Mesendoderm (in vitro differentiated cells): ENCODE measurements around the gene CRACDL.

Source experiments
- DNase-seq: peaks from one replicate; pipeline ENCODE4 v3.0.0; 2013
- H2AK5ac ChIP-seq: 2 replicates; pipeline ENCODE4 v1.6.1; 2013; ENCODE audit warnings: low read length, inconsistent platforms
- H2BK120ac ChIP-seq: 2 replicates; pipeline ENCODE4 v1.6.1; 2013; ENCODE audit warnings: low read depth, mild to moderate bottlenecking, low read length, moderate library complexity, mixed read lengths
- H2BK15ac ChIP-seq: replicated peaks from 2 replicates; pipeline ENCODE4 v1.6.1; 2013; ENCODE audit warnings: low read depth, mild to moderate bottlenecking, moderate library complexity
- H2BK5ac ChIP-seq: 2 replicates; pipeline ENCODE4 v1.6.1; 2013; ENCODE audit warnings: low read length, inconsistent platforms
- H3K18ac ChIP-seq: 2 replicates; pipeline ENCODE4 v1.6.1; 2013; ENCODE audit warnings: mild to moderate bottlenecking, low read length, mixed read lengths
- H3K23ac ChIP-seq: one replicate; pipeline ENCODE4 v1.6.1; 2013; ENCODE audit warnings: low read length
- H3K27ac ChIP-seq: 2 replicates; pipeline ENCODE4 v1.5.1; 2013; ENCODE audit warnings: low read depth, mild to moderate bottlenecking, inconsistent platforms, low read length, moderate library complexity
- H3K27me3 ChIP-seq: 2 replicates; pipeline ENCODE4 v1.6.1; 2013; ENCODE audit warnings: low read length, control low read depth, mild to moderate bottlenecking, inconsistent platforms; ENCODE audit not compliant: insufficient read depth, poor library complexity
- H3K36me3 ChIP-seq: 2 replicates; pipeline ENCODE4 v1.6.1; 2013; ENCODE audit warnings: low read length, inconsistent platforms; ENCODE audit not compliant: control insufficient read depth, insufficient read depth
- H3K4ac ChIP-seq: one replicate; pipeline ENCODE4 v1.6.1; 2013; ENCODE audit warnings: low read depth, mild to moderate bottlenecking, low read length, moderate library complexity
- H3K4me1 ChIP-seq: 2 replicates; pipeline ENCODE4 v1.6.1; 2013; ENCODE audit warnings: low read depth, low read length, inconsistent platforms; ENCODE audit not compliant: control insufficient read depth
- H3K4me2 ChIP-seq: 2 replicates; pipeline ENCODE4 v1.6.1; 2013; ENCODE audit warnings: low read length
- H3K4me3 ChIP-seq: 2 replicates; pipeline ENCODE4 v1.5.1; 2013; ENCODE audit warnings: mild to moderate bottlenecking, low read length
- H3K56ac ChIP-seq: one replicate; pipeline ENCODE4 v1.6.1; 2013; ENCODE audit warnings: low read length
- H3K79me1 ChIP-seq: 2 replicates; pipeline ENCODE4 v1.6.1; 2013; ENCODE audit warnings: low read length, inconsistent platforms
- H3K79me2 ChIP-seq: 2 replicates; pipeline ENCODE4 v1.6.1; 2013; ENCODE audit warnings: mild to moderate bottlenecking, low read length; ENCODE audit not compliant: control insufficient read depth, insufficient read depth
- H3K9ac ChIP-seq: 2 replicates; pipeline ENCODE4 v1.6.1; 2013; ENCODE audit warnings: low read length, inconsistent platforms
- H4K5ac ChIP-seq: one replicate; pipeline ENCODE4 v1.6.1; 2013; ENCODE audit warnings: low read length
- H4K8ac ChIP-seq: one replicate; pipeline ENCODE4 v1.6.1; 2013; ENCODE audit warnings: low read depth, mild to moderate bottlenecking, control low read depth, low read length, moderate library complexity
- WGBS: extraction: QIAGEN DNeasy Blood & Tissue Kit; methylation state at CpG from one replicate; pipeline ENCODE4 v1.1.7; 2013; ENCODE audit warnings: low lambda C conversion rate, missing lambda C conversion rate; ENCODE audit not compliant: insufficient coverage; ENCODE audit errors: extremely low coverage; 5-methylcytosine and 5-hydroxymethylcytosine counted together

The CRACDL gene

GRCh38 chr2:98913916-98914712, 21.9 kb downstream of the CRACDL start:
- no peak overlapping the region for H3K23ac ChIP-seq
- no CpG with 5 or more reads among the region's 12 CpGs for WGBS
- H2AK5ac ChIP-seq, result no peak overlapping the region
- no peak overlapping the region for H3K4me2 ChIP-seq
- H2BK15ac ChIP-seq, result no peak overlapping the region
- H2BK5ac ChIP-seq, result no peak overlapping the region
- no peak overlapping the region for H4K5ac ChIP-seq
- no peak overlapping the region for H4K8ac ChIP-seq
- no peak for DNase-seq
- no peak overlapping the region for H3K4ac ChIP-seq
- no peaks in the 10 kb centered on the region for H3K27me3 ChIP-seq
- no peak overlapping the region for H3K56ac ChIP-seq
- no peaks in the 10 kb centered on the region for H3K36me3 ChIP-seq
- no peak overlapping the region for H3K18ac ChIP-seq
- no peak overlapping the region for H3K27ac ChIP-seq
- H3K4me3 ChIP-seq, result no peak overlapping the region
- no peak overlapping the region for H2BK120ac ChIP-seq
- H3K79me1 ChIP-seq, result no peaks in the 10 kb centered on the region
- H3K79me2 ChIP-seq, result no peaks in the 10 kb centered on the region
- H3K4me1 ChIP-seq, result no peaks in the 10 kb centered on the region
- no peak overlapping the region for H3K9ac ChIP-seq

GRCh38 chr2:98912957-98913915, 22.8 kb downstream of the CRACDL start:
- no peak for DNase-seq
- no peak overlapping the region for H3K56ac ChIP-seq

DNA sequence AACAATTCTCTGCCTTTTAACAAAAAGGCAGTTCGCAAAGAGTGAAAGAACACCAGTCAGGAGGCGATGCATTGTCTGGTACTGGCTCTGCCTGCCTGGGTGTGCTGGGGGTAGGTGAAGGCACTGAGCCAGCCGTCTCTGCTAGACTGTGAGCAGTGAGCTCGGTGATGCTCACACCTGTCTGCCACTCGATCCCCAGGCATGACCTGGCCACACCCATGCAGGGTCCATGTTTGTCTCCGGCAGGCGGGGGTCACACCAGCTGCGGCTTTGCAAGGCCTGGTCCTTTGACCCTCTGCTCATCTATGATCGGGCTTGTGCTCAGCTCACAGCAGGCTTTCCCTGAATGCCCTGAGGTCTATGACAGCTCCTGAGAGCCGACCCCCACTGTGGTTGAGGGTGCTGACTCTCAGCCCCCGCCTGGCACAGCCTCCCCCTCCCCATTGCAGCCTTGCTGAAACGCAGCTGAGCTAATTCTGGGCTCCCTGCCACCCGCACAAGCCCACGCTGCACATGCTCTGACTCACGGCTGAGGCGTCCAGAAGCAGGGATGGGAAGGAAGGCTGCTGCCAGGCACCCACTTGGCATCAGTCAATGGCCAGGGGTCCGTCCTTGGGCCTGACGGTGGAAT, 23.7 kb downstream of the CRACDL start:
- Histone ChIP-seq H4K8ac (no peak overlapping the region), H3K4ac (no peak overlapping the region), H3K9ac (no peak overlapping the region), H3K4me3 (no peak overlapping the region), H3K56ac (no peak overlapping the region), H3K23ac (no peak overlapping the region), H3K79me2 (no peaks in the 10 kb centered on the region), H3K27ac (no peak overlapping the region), H3K4me2 (no peak overlapping the region), H3K4me1 (no peaks in the 10 kb centered on the region), H2BK15ac (no peak overlapping the region), H2BK5ac (no peak overlapping the region), H3K18ac (no peak overlapping the region), H3K36me3 (no peaks in the 10 kb centered on the region), H3K27me3 (no peaks in the 10 kb centered on the region), H2BK120ac (no peak overlapping the region), H4K5ac (no peak overlapping the region), H3K79me1 (no peaks in the 10 kb centered on the region), H2AK5ac (no peak overlapping the region)
- WGBS, result no CpG with 5 or more reads among the region's 18 CpGs
- DNase-seq, result no peak

More at GRCh38 chr2:98912957-98913915, 22.8 kb downstream of the CRACDL start:
- no peak overlapping the region for H3K4me3 ChIP-seq
- WGBS, result no CpG with 5 or more reads among the region's 11 CpGs
- no peaks in the 10 kb centered on the region for H3K79me1 ChIP-seq
- H3K27ac ChIP-seq, result no peak overlapping the region
- H3K27me3 ChIP-seq, result no peaks in the 10 kb centered on the region
- H3K9ac ChIP-seq, result no peak overlapping the region
- H3K36me3 ChIP-seq, result no peaks in the 10 kb centered on the region
- no peaks in the 10 kb centered on the region for H3K79me2 ChIP-seq
- no peak overlapping the region for H3K18ac ChIP-seq
- H4K8ac ChIP-seq, result no peak overlapping the region
- H2BK5ac ChIP-seq, result no peak overlapping the region
- no peak overlapping the region for H3K23ac ChIP-seq
- no peak overlapping the region for H4K5ac ChIP-seq
- no peaks in the 10 kb centered on the region for H3K4me1 ChIP-seq
- H2AK5ac ChIP-seq, result no peak overlapping the region
- no peak overlapping the region for H3K4me2 ChIP-seq
- no peak overlapping the region for H2BK120ac ChIP-seq
- H3K4ac ChIP-seq, result no peak overlapping the region
- no peak overlapping the region for H2BK15ac ChIP-seq

GRCh38 chr2:98911376-98912154, 24.5 kb downstream of the CRACDL start:
- no peak overlapping the region for H2BK120ac ChIP-seq
- H2AK5ac ChIP-seq, result no peak overlapping the region
- H3K4me2 ChIP-seq, result no peak overlapping the region
- H2BK15ac ChIP-seq, result no peak overlapping the region
- H4K8ac ChIP-seq, result no peak overlapping the region
- H3K36me3 ChIP-seq, result no peaks in the 10 kb centered on the region
- no peak overlapping the region for H3K9ac ChIP-seq
- H3K79me2 ChIP-seq, result no peaks in the 10 kb centered on the region
- no peak overlapping the region for H3K27ac ChIP-seq
- DNase-seq, result no peak
- H3K56ac ChIP-seq, result no peak overlapping the region
- no peak overlapping the region for H3K4me3 ChIP-seq
- no CpG with 5 or more reads among the region's 17 CpGs for WGBS
- no peaks in the 10 kb centered on the region for H3K79me1 ChIP-seq
- H3K23ac ChIP-seq, result no peak overlapping the region
- H3K27me3 ChIP-seq, result no peaks in the 10 kb centered on the region
- H3K18ac ChIP-seq, result no peak overlapping the region
- H2BK5ac ChIP-seq, result no peak overlapping the region
- no peak overlapping the region for H4K5ac ChIP-seq
- no peaks in the 10 kb centered on the region for H3K4me1 ChIP-seq
- H3K4ac ChIP-seq, result no peak overlapping the region

- no peaks in the 10 kb centered on the region for H3K27me3 ChIP-seq
- H2BK120ac ChIP-seq, result no peak overlapping the region
- H2AK5ac ChIP-seq, result no peak overlapping the region
- no peak overlapping the region for H3K23ac ChIP-seq
- no peaks in the 10 kb centered on the region for H3K36me3 ChIP-seq
- no peak for DNase-seq
- H3K27ac ChIP-seq, result no peak overlapping the region
- H3K79me2 ChIP-seq, result no peaks in the 10 kb centered on the region
- no peak overlapping the region for H3K4me2 ChIP-seq
- no peak overlapping the region for H4K5ac ChIP-seq
- no peak overlapping the region for H2BK5ac ChIP-seq
- no peaks in the 10 kb centered on the region for H3K4me1 ChIP-seq
- no peak overlapping the region for H2BK15ac ChIP-seq
- H3K4ac ChIP-seq, result no peak overlapping the region
- no CpG with 5 or more reads among the region's 7 CpGs for WGBS
- H3K9ac ChIP-seq, result no peak overlapping the region
- H3K18ac ChIP-seq, result no peak overlapping the region
- H3K56ac ChIP-seq, result no peak overlapping the region
- H3K4me3 ChIP-seq, result no peak overlapping the region
- H3K79me1 ChIP-seq, result no peaks in the 10 kb centered on the region
- H4K8ac ChIP-seq, result no peak overlapping the region
Observed at GRCh38 chr2:98911126-98911375, 25.0 kb downstream of the CRACDL start.
